ENCODE measurements around the gene NFYA. TPM values are rescaled to one million over a fixed set of nuclear protein-coding genes. Genes with fewer than 3 reads are reported as not detected.

The NFYA gene
- total and polyA plus RNA-seq, 9 of the 15 experiments (the other 6 are each of a cell fraction or from before 2014, with no cell fraction given), result 7.3 to 37.1 (median 21.8) TPM

GRCh38 chr6:41071923-41072835, 595 bp upstream of the NFYA start, which contains the start of gene OARD1:
OARD1 (minus strand) TSS chr6:41072356; CDS start chr6:41071634, 722 bp downstream.
- peak within 1 kb of the TSS; percentile 88 for H2AFZ ChIP-seq (ENCODE audit: low read depth, low read length)
- peak within 1 kb of the TSS; percentile 94 for H3K27ac ChIP-seq (ENCODE audit: extremely low read depth, low read depth, low read length)
- intact Hi-C loops (cut with micrococcal nuclease) (loop anchor here (5.0 kb wide), 2 partner anchors 75 to 245 kb away; no protein-coding TSS in a partner anchor), in situ Hi-C loops (cut with MboI) (no loop called here)
- peak; percentile 79 to 100 (median 97) for DNase-seq (ENCODE audit: extremely low read depth in 1 of 4, low spot score in 3 of 4)
- H3K36me3 ChIP-seq (ENCODE audit: control insufficient read depth, insufficient read depth, low read length), result peaks cover 43% of the 10 kb centered on the region; the same call in 2 of the 3 replicates
- H3K27me3 ChIP-seq (ENCODE audit: control insufficient read depth in 2 of 2, insufficient read depth in 2 of 2, low read length in 2 of 2), result no peaks in the 10 kb centered on the region
- CTCF ChIA-PET (ENCODE audit: low intra/inter-chr PET ratio), result interaction anchor here (0.7 to 1.5 kb wide), 2 partner anchors 15 to 1778 kb away, joined by 3 to 4 read pairs; no protein-coding TSS in a partner anchor
- POLR2A ChIA-PET, result interaction anchor here (0.6 to 1.2 kb wide), 6 partner anchors 10 to 1740 kb away, joined by 3 to 5 read pairs (median 3); no protein-coding TSS in a partner anchor
- H3K79me2 ChIP-seq (ENCODE audit: control insufficient read depth, insufficient read depth, low read length), result peaks cover 57% of the 10 kb centered on the region
- BruUV-seq (replicated peaks), result TSS peak; percentile 48
- H3K9me3 ChIP-seq (replicated peaks; ENCODE audit: control insufficient read depth, insufficient read depth, low read depth, low read length), result no peaks in the 10 kb centered on the region
- peak; percentile 98 for FAIRE-seq
- H3K9me1 ChIP-seq (ENCODE audit: control insufficient read depth, insufficient read depth, low read length), result no peaks in the 10 kb centered on the region
- H3K4me3 ChIP-seq, result peak within 1 kb of the TSS; percentile 83
- under 1% methylated on average over 62 of the region's 63 CpGs for WGBS (ENCODE audit: insufficient coverage, low coverage, missing lambda C conversion rate)
- H4K20me1 ChIP-seq (replicated peaks; ENCODE audit: control insufficient read depth, insufficient read depth, low read length), result no peaks in the 10 kb centered on the region
- peak within 1 kb of the TSS; percentile 96 to 97 for H3K9ac ChIP-seq (ENCODE audit: insufficient read depth in 1 of 2, low read depth in 2 of 2, low read length in 2 of 2)
- H3K4me2 ChIP-seq (ENCODE audit: insufficient read depth, low read length), result peak within 1 kb of the TSS; percentile 99
- ATAC-seq, result peak; percentile 81
- peaks cover 9 to 21% of the 10 kb centered on the region in 2 experiments for H3K4me1 ChIP-seq (replicated peaks in 1 of 2; ENCODE audit: control insufficient read depth in 2 of 2, insufficient read depth in 2 of 2, low read length in 2 of 2)
- TF ChIP-seq HIVEP1 (CRISPR knock-in tag; IDR thresholded peaks at IDR 0.05) (no peak), TOE1 (IDR thresholded peaks at IDR 0.05; ENCODE audit: borderline replicate concordance) (peak; percentile 32), TOE1 (CRISPR knock-in tag; IDR thresholded peaks at IDR 0.05; ENCODE audit: borderline replicate concordance, low read depth) (0 out of 2 replicates have a peak, but pooled peaks have one; percentile 33), DPF2 (IDR thresholded peaks at IDR 0.05) (no peak; the same call in 1 of the 2 replicates), USF2 (CRISPR knock-in tag; IDR thresholded peaks at IDR 0.05) (no peak), CBFA2T2 (conservative IDR thresholded peaks at IDR 0.05) (no peak), FOXP4 (CRISPR knock-in tag; IDR thresholded peaks at IDR 0.05; ENCODE audit: borderline replicate concordance) (0 out of 2 replicates have a peak, but pooled peaks have one; percentile 57), BRF2 (IDR thresholded peaks at IDR 0.05; ENCODE audit: borderline replicate concordance, insufficient read depth, insufficient read length) (no peak), NFIC (IDR thresholded peaks at IDR 0.05) (peak; percentile 42; the same call in 1 of the 2 replicates), DACH1 (IDR thresholded peaks at IDR 0.05; ENCODE audit: partially characterized antibody) (no peak), ZNF584 (CRISPR knock-in tag; IDR thresholded peaks at IDR 0.05; ENCODE audit: low read depth) (no peak)

Measured in K562 (cell line).